Measurements from ENCODE around the gene NUDT17. TPM values are rescaled to one million over a fixed set of nuclear protein-coding genes. Genes with fewer than 3 reads are reported as not detected.

NUDT17 gene
- polyA plus RNA-seq, 1 donor (not counting 4 experiments of a cell fraction or from before 2014, with no cell fraction given): 1.3 TPM

- TF ChIP-seq EZH2 (IDR thresholded peaks at IDR 0.05; ENCODE audit: low read length): no peak
- TF ChIP-seq, protein P1, sequence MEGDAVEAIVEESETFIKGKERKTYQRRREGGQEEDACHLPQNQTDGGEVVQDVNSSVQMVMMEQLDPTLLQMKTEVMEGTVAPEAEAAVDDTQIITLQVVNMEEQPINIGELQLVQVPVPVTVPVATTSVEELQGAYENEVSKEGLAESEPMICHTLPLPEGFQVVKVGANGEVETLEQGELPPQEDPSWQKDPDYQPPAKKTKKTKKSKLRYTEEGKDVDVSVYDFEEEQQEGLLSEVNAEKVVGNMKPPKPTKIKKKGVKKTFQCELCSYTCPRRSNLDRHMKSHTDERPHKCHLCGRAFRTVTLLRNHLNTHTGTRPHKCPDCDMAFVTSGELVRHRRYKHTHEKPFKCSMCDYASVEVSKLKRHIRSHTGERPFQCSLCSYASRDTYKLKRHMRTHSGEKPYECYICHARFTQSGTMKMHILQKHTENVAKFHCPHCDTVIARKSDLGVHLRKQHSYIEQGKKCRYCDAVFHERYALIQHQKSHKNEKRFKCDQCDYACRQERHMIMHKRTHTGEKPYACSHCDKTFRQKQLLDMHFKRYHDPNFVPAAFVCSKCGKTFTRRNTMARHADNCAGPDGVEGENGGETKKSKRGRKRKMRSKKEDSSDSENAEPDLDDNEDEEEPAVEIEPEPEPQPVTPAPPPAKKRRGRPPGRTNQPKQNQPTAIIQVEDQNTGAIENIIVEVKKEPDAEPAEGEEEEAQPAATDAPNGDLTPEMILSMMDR (optimal IDR thresholded peaks at IDR 0.05 in 1 of 3, IDR thresholded peaks at IDR 0.05 in 1 of 3, conservative IDR thresholded peaks at IDR 0.05 in 1 of 3; ENCODE audit: extremely low read depth in 1 of 3, insufficient read depth in 2 of 3, low read length in 3 of 3): no peak
- Histone ChIP-seq H3K9me3 (ENCODE audit: control insufficient read depth, low read depth, low read length) (no peaks in the 10 kb centered on the region), H4K20me1 (ENCODE audit: control insufficient read depth, extremely low read depth, insufficient read depth, low read length) (no peaks in the 10 kb centered on the region), H3K4me2 (ENCODE audit: control insufficient read depth, extremely low read depth, insufficient read depth, low read depth, low read length) (peak overlapping the region; percentile 43), H3K27ac (ENCODE audit: control insufficient read depth, insufficient read depth, low read length) (no peak overlapping the region), H3K36me3 (ENCODE audit: control insufficient read depth in 2 of 2, extremely low read depth in 1 of 2, insufficient read depth in 2 of 2, low read length in 2 of 2) (no peaks in the 10 kb centered on the region), H3K27me3 (ENCODE audit: control insufficient read depth, extremely low read depth, insufficient read depth, low read length) (peaks cover 4% of the 10 kb centered on the region), H3K9ac (ENCODE audit: control insufficient read depth, extremely low read depth, insufficient read depth, low read length) (no peak overlapping the region), H3K79me2 (ENCODE audit: control insufficient read depth, insufficient read depth, low read length) (no peaks in the 10 kb centered on the region), H3K4me3 (ENCODE audit: control insufficient read depth in 2 of 3, extremely low read depth in 1 of 3, insufficient read depth in 2 of 3, low read depth in 1 of 3, low read length in 3 of 3) (no peak overlapping the region), H3K4me1 (ENCODE audit: control insufficient read depth, extremely low read depth, insufficient read depth, low read length) (peaks cover 12% of the 10 kb centered on the region), H3K9me1 (ENCODE audit: control insufficient read depth, extremely low read depth, insufficient read depth, low read length) (no peaks in the 10 kb centered on the region), H2AFZ (ENCODE audit: control insufficient read depth, low read length) (peak overlapping the region; percentile 81)
- FAIRE-seq: peak; percentile 29
- dilution Hi-C loops (cut with MboI; ENCODE audit: extremely low pct_ligation_motif_present, low sequenced_read_pairs): no loop called here
- DNase-seq (ENCODE audit: low read depth, low spot score): no peak
Observed at GRCh38 chr1:145877923-145878486, 32.6 kb downstream of the NUDT17 start.

- Histone ChIP-seq H3K9ac (ENCODE audit: control insufficient read depth, extremely low read depth, insufficient read depth, low read length) (no peak overlapping the region), H3K9me3 (ENCODE audit: control insufficient read depth, low read depth, low read length) (no peaks in the 10 kb centered on the region), H4K20me1 (ENCODE audit: control insufficient read depth, extremely low read depth, insufficient read depth, low read length) (no peaks in the 10 kb centered on the region), H3K4me3 (ENCODE audit: control insufficient read depth in 2 of 3, extremely low read depth in 1 of 3, insufficient read depth in 2 of 3, low read depth in 1 of 3, low read length in 3 of 3) (no peak overlapping the region), H3K4me2 (ENCODE audit: control insufficient read depth, extremely low read depth, insufficient read depth, low read depth, low read length) (no peak overlapping the region), H2AFZ (ENCODE audit: control insufficient read depth, low read length) (no peak overlapping the region), H3K36me3 (ENCODE audit: control insufficient read depth in 2 of 2, extremely low read depth in 1 of 2, insufficient read depth in 2 of 2, low read length in 2 of 2) (no peaks in the 10 kb centered on the region), H3K4me1 (ENCODE audit: control insufficient read depth, extremely low read depth, insufficient read depth, low read length) (peaks cover 12% of the 10 kb centered on the region), H3K9me1 (ENCODE audit: control insufficient read depth, extremely low read depth, insufficient read depth, low read length) (no peaks in the 10 kb centered on the region), H3K27ac (ENCODE audit: control insufficient read depth, insufficient read depth, low read length) (no peak overlapping the region), H3K27me3 (ENCODE audit: control insufficient read depth, extremely low read depth, insufficient read depth, low read length) (no peaks in the 10 kb centered on the region), H3K79me2 (ENCODE audit: control insufficient read depth, insufficient read depth, low read length) (no peaks in the 10 kb centered on the region)
- DNase-seq (ENCODE audit: low read depth, low spot score) (no peak), FAIRE-seq (no peak)
- no peak for TF ChIP-seq EZH2 (IDR thresholded peaks at IDR 0.05; ENCODE audit: low read length)
- TF ChIP-seq, protein P1 (optimal IDR thresholded peaks at IDR 0.05 in 1 of 3, IDR thresholded peaks at IDR 0.05 in 1 of 3, conservative IDR thresholded peaks at IDR 0.05 in 1 of 3; ENCODE audit: extremely low read depth in 1 of 3, insufficient read depth in 2 of 3, low read length in 3 of 3): no peak
- dilution Hi-C loops (cut with MboI; ENCODE audit: extremely low pct_ligation_motif_present, low sequenced_read_pairs): no loop called here
Observed at GRCh38 chr1:145878724-145879123, 33.3 kb downstream of the NUDT17 start.
